Urinary bladder (tissue), 4 donors: ENCODE results near the gene DUSP6. TPM values are rescaled to one million over a fixed set of nuclear protein-coding genes. Genes with fewer than 3 reads are reported as not detected.

ENCODE experiments used
- DNase-seq: peaks from one replicate; pipeline ENCODE4 v3.0.0-alpha.2; 2015; ENCODE audit errors: extremely low spot score
- H3K27ac ChIP-seq: one replicate; pipeline ENCODE4 v1.5.1; 2013; ENCODE audit warnings: low read depth, mild to moderate bottlenecking, moderate library complexity
- H3K36me3 ChIP-seq: one replicate; pipeline ENCODE4 v1.6.1; 2013; ENCODE audit warnings: mild to moderate bottlenecking, moderate library complexity; ENCODE audit not compliant: insufficient read depth
- H3K4me1 ChIP-seq: one replicate; pipeline ENCODE4 v1.6.1; 2013; ENCODE audit warnings: mild to moderate bottlenecking, moderate library complexity; ENCODE audit not compliant: insufficient read depth
- H3K4me3 ChIP-seq: one replicate; pipeline ENCODE4 v1.5.1; 2013; ENCODE audit warnings: low read depth, low read length
- WGBS: extraction: QIAGEN DNeasy Blood & Tissue Kit; methylation state at CpG from one replicate; pipeline ENCODE4 v1.1.7; 2013; 5-methylcytosine and 5-hydroxymethylcytosine counted together
- polyA plus RNA-seq: library from polyadenylated mRNA; stranded (reverse); fragments of 200-250 nt; gene quantifications from one replicate; pipeline ENCODE4 v1.2.3, GENCODE V29; 2013
- small RNA-seq: library from RNA; depleted of rRNA; stranded (forward); fragments of <200 nt; gene quantifications from one replicate; pipeline ENCODE3, GENCODE V24; 2014
- total RNA-seq: library from RNA; depleted of rRNA; stranded (reverse); fragments of >200 nt; gene quantifications from one replicate; pipeline ENCODE4 v1.2.3, GENCODE V29; 2014
- donor health status: healthy with polysubstance abuse.
- donor health status: healthy.

The DUSP6 gene
- total and polyA plus RNA-seq, 2 donors = 66.1 to 77.1 TPM

DNA sequence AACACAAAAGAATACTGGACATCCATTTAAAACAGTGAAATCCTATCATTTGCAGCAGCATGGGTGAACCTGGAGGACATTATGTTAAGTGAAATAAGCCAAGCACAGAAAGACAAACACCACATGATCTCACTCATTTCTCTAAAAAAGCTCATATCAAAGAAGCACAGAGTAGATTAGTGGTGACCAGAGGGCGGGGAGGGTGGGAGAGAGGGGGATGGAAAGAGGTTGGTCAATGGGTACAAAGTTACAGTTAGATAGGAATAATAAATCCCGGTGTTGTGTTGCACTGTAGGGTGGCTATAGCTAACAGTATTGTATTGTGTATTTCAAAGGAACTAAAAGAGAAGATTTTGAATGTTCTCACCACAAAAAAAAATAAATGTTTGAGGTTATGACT lies 52.4 kb downstream of the DUSP6 start:
- WGBS = 97% methylated on average over 2 of the region's 2 CpGs
- Histone ChIP-seq H3K36me3 (no peaks in the 10 kb centered on the region), H3K4me1 (no peaks in the 10 kb centered on the region), H3K27ac (no peak overlapping the region), H3K4me3 (no peak overlapping the region)
- no peak for DNase-seq

GRCh38 chr12:89299417-89299816 lies 52.9 kb downstream of the DUSP6 start:
- H3K4me1 ChIP-seq = no peaks in the 10 kb centered on the region
- H3K27ac ChIP-seq = no peak overlapping the region
- no peak overlapping the region for H3K4me3 ChIP-seq
- DNase-seq = no peak
- H3K36me3 ChIP-seq = no peaks in the 10 kb centered on the region

Small RNA genes within 50 kb of the gene (small RNA-seq; reads per million reads assigned to genes)
- not detected for gene MRPS6P4

Other genes starting within 250 kb of the DUSP6 start
- gene GALNT4, start 172.3 kb upstream of the DUSP6 start, total RNA-seq = 17.7 TPM
- gene GALNT4, start 172.3 kb upstream of the DUSP6 start, polyA plus RNA-seq = 3.6 TPM
- 41.1 TPM for gene POC1B, start 173.5 kb upstream of the DUSP6 start, total RNA-seq
- gene POC1B, start 173.5 kb upstream of the DUSP6 start, polyA plus RNA-seq = 10.5 TPM